GM18909 (cell line): Measurements from ENCODE around the gene ATP8A2.
"Not testable (repeated sequence)": the region's sequence is repeated elsewhere in the genome, so short reads cannot be mapped to it uniquely, and the experiment has no call there.

Experiments
- ATAC-seq: cut with Tn5 transposase; IDR thresholded peaks from one replicate; pipeline ENCODE4 v1.9.1; 2021; ENCODE audit warnings: mild to moderate bottlenecking; ENCODE audit not compliant: unreplicated experiment, poor library complexity

ATP8A2 gene

DNA sequence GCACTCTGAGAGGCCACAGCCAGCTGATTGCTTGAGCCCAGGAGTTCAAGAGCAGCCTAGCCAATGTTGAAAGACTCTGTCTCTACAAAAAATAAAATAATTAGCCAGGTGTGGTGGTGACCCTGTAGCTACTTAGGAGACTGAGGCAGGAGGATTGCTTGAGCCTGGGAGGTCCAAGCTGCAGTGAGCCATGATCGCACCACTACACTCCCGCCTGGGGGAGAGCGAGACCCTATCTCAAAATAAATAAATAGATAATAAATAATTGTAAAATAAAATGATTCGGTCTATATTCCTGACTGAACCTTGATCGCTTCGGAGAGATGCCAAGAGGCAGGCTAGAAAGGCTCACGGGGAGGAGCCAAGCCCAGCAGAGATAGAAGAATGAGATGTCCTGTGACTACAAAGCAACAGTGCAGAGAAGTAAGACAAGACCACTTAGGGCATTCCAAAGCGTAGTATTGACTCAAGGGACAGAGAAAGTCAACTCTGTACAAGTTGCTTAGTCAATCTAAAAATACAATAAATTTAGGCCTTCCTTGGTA, 667.2 kb downstream of the ATP8A2 start:
- ATAC-seq: no peak

DNA sequence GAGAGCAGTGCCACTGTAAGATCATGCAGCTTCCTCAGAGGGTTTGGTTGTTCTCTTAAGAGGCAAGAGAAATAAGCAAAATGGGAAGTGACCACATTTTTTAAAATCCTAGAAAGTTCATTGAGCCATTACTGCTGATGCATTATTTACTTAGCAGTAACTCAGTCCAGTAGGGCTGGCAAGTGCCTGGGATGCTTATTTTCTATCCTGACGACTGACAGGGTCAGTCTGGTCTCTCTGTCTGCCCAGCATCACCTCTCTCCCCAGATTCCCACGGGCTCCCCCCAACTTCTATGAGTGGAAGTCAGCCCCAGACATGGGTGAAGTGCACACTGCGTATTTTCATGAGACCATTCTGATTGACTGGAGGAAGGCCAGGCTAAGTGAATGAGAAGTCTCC, 669.7 kb downstream of the ATP8A2 start:
- ATAC-seq: no peak

- ATAC-seq: no peak
Observed at GRCh38 chr13:26042785-26043184, 671.0 kb downstream of the ATP8A2 start.

DNA sequence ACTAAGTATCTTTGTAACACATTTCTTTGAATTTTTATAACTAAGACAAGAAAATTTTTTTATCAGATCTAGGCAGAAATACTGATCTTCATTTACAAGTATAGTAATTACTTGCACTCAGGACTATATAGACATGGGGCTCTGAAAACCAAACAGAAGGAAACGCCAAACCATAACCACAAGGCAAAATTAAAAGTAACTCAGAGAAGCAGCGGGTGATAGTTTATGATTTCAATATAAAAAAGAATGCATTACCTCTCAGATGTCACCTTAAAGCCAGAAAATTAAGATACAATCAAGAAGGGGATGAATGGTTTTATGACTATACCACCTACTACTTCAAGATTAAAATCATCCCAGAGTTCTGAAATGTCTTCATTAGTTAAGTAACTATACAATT, 673.4 kb downstream of the ATP8A2 start:
- no peak for ATAC-seq

DNA sequence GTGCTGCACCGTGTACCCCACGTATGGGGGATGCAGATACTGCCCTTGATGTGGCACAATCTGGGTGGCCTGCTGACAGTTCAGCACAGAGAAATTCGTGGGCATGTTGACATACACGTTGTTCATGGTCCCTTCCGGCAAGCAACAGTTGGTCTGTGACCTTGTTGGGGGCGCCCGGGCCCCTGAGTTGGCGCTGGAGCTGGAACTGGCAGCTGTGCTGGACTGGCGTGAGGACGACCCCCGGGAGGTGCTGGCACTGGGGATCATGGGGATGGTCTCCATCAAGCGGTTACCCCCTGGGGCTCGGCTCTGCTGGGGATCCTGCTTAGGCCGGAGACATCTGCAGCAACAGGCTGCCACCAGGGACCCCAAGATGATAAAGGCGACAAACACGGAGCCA, 674.9 kb downstream of the ATP8A2 start:
- no peak for ATAC-seq

DNA sequence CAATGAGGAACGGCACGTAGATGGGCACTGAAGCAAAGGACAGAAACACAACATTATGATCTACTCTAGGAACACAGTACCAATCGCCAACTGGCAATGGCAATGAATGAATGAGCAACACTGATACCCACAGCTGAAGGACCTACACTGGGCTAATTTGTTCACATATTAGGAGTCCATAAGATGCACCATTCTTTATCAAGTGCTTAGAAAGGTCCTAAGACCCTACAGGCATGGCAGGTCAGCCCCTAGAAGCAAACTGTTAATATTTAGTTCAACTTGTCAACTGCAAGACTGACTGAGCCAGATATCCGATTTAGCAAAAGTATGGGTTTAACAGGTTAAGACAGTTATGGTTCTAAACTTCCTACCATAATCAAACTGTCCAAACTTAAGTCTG, 675.3 kb downstream of the ATP8A2 start:
- no peak for ATAC-seq

DNA sequence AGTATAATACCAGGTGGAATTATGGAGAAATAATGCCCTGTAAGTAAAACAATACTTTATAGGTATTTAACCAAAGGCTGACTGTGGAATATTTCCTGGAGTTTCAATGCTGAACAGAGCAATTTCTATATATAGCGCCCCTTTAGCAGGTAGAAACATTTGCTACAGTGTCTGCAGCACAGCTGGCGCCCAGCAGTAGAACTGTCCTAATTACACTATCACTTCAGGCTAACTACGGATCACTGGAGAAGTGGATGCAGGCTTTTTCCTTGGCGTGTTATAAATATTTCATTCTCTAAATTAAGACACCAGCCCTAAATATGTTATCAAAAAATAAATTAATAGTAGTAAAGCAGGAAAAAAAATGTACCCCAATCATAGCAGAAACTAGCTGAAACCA, 677.0 kb downstream of the ATP8A2 start:
- no peak for ATAC-seq

DNA sequence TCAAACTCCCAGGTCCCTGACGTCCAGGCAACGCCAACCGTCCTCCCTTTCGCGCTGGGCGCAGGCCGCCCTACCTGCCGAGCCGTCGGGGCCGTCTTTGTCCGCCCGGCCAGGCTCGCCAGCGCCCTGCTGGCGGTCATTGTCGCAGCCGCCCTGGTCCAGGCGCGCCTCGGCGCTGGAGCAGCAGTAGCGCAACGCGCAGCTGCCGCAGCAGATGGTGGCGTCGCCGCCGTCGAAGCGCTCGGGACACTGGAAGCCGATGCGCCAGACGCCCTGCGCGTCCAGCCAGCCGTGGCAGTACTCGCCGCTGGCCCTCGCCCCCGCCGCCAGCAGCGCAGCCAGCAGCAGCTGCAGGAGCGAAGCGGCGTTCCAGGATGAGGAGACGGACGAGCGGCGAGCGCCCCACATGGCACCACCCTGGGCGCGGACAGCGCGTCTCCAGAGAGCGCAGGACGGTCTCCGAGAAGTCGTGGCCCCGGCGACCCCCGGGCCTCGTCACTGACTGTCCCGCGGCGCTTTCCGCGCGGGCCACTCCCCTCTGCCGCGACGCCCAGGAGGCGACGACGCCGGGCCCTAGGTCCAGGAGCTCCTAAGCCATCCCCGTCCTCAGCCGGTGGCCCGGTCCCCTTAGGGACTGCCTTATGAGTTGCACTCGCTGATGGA, 678.9 kb downstream of the ATP8A2 start:
- no peak for ATAC-seq

DNA sequence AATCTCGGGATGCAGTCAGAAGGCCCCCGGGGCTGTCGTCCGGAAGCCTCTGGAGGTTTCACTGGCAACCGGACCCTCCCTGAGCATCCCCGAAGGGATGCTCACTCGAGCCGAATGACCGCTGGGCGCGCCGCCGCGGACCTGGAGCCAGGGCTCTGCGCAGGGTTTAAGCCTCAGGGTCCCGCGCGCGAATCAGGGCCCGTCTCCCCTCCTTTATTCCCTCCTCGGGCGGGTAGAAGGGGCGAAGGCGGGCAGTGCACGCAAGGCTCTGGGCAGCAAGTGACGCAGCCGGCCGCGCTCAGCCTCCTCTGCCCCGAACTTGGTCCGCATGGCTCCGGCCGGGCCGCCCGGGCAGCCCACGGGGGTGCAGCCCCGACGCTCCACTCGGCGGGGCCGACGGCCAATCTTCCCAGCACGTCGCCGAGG, 679.5 kb downstream of the ATP8A2 start:
- ATAC-seq: peak; percentile 16

DNA sequence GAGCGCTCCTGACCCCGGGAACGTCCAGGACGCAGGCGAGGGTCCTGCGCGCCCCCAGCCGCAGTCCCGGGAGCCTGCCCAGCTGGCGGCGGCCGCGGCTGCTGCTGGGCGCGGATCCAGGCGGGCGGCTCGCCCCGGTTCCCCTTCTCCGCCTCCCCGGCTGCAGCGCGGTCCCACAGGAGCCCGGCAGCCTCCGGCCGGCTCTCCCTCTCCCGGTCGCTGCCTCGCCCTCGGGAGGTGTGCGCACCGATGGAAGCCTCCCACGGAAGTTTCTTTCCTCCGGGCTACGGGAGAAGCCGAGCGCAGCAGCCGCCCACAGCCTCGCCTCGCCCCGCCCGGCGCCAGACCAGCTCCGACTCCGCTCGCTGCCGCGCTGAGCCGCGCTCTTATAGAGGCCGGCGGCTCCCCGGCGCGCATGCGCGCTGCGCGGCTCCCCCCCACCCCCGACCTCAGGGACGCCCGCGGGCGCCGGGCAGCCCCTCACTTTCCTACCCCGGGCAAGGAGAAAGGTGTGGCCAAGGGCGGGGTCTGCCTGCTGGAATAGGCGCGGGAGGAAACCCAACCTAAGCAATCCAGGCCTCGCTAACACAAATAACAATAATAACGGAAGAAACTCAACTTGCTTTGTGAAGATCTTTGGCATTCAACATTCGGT, 680.0 kb downstream of the ATP8A2 start, which contains the start of gene SHISA2:
Gene SHISA2 (minus strand): TSS at position 360 of the 655 bp plus-strand sequence. CDS start 1,041 bp downstream, outside the sequence.
- peak; percentile 56 for ATAC-seq

DNA sequence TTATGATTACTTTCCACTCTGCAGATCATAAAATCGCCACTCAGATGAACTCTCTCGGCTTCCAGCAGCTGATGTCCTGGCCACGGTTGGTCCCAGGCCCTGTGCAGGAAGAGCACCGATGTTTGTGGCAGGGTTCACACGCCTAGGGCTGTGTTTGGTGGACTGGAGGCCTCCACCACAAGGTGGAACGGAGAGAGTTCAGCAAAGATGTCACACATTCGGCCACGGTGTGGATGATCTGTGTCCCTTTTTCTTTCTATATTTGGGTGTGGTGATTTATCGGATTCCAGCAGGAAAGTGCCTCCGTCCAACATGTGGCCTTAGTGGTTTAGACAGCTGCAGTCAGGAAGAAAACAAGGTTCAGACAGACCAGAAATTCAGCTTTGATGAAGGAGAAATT, 680.6 kb downstream of the ATP8A2 start:
- ATAC-seq: no peak

DNA sequence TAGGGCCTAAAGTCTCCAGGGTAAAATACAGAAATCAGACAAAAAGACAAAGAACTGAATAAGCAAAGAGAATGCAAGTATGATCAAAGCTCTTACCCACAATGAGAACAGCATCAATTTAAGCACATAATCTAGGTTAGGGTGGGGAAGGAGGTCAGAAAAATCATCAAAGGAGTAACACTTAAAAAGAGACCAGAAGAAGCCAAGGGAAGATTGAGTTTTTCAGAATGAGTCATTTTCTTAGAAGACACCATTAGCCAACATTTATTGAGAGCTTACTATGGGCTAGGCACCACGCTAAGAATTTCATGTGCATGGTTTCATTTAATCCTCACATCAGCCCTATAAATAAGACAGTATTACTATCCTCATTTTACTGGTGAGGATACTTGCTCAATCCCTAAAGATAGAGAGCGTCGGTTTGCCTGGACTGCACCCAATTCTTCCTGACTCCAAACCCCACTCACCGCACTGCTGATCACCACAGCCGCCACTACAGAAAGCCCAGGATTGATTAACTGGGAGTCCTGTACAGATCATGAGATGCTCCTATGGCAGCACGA, 681.7 kb downstream of the ATP8A2 start:
- ATAC-seq: no peak

GRCh38 chr13:26054896-26055295, 683.1 kb downstream of the ATP8A2 start:
- no peak for ATAC-seq

DNA sequence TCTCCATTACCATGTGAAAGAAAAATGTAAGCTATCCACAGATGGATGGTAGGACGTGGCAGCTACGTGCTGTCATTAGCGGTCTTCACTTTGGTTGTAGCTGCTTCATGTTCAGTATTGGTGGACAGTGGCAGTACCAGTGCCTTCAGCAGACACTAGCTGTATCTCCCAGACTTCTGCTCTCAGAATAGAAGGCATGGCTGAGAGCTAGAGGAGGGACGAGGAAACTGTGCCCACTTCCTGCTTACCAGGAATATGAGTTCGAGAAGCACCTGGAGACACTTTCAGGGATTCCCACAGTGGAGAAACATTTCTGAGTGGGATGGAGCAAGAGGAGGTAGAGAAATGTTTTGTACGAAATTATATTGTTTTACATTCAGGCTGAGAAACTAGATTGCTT, 686.9 kb downstream of the ATP8A2 start:
- no peak for ATAC-seq

- no peak for ATAC-seq
Observed at GRCh38 chr13:26060357-26060756, 688.6 kb downstream of the ATP8A2 start.

GRCh38 chr13:26061256-26061655, 689.5 kb downstream of the ATP8A2 start:
- ATAC-seq: no peak

- ATAC-seq: no peak
Observed at GRCh38 chr13:26061947-26062346, 690.2 kb downstream of the ATP8A2 start.

- no peak for ATAC-seq
Observed at GRCh38 chr13:26062853-26063444, 691.2 kb downstream of the ATP8A2 start.

- not testable (repeated sequence) for ATAC-seq
Observed at GRCh38 chr13:26066492-26066891, 694.7 kb downstream of the ATP8A2 start.

DNA sequence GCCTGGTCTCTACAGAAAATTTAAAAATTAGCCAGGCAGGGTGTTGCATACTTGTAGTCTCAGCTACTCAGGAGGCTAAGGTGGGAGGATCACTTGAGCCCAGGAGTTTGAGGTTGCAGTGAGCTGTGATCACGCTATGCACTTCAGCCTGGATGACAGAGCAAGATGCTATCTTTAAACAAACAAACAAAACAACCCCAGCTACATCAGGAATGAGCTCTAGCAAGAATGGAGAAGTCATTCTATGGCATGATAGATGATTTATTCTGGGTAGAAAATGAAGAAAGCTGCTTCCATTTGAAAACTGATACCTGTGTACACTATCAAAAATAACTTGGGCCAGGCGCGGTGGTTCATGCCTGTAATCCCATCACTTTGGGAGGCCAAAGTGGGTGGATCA, 695.8 kb downstream of the ATP8A2 start:
- ATAC-seq: no peak

GRCh38 chr13:26068372-26068771, 696.6 kb downstream of the ATP8A2 start:
- not testable (repeated sequence) for ATAC-seq
